ENCODE data around the gene CLDN14. TPM values are rescaled to one million over a fixed set of nuclear protein-coding genes. Genes with fewer than 3 reads are reported as not detected.

CLDN14 gene, protein sequence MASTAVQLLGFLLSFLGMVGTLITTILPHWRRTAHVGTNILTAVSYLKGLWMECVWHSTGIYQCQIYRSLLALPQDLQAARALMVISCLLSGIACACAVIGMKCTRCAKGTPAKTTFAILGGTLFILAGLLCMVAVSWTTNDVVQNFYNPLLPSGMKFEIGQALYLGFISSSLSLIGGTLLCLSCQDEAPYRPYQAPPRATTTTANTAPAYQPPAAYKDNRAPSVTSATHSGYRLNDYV
- not detected for total RNA-seq

DNA sequence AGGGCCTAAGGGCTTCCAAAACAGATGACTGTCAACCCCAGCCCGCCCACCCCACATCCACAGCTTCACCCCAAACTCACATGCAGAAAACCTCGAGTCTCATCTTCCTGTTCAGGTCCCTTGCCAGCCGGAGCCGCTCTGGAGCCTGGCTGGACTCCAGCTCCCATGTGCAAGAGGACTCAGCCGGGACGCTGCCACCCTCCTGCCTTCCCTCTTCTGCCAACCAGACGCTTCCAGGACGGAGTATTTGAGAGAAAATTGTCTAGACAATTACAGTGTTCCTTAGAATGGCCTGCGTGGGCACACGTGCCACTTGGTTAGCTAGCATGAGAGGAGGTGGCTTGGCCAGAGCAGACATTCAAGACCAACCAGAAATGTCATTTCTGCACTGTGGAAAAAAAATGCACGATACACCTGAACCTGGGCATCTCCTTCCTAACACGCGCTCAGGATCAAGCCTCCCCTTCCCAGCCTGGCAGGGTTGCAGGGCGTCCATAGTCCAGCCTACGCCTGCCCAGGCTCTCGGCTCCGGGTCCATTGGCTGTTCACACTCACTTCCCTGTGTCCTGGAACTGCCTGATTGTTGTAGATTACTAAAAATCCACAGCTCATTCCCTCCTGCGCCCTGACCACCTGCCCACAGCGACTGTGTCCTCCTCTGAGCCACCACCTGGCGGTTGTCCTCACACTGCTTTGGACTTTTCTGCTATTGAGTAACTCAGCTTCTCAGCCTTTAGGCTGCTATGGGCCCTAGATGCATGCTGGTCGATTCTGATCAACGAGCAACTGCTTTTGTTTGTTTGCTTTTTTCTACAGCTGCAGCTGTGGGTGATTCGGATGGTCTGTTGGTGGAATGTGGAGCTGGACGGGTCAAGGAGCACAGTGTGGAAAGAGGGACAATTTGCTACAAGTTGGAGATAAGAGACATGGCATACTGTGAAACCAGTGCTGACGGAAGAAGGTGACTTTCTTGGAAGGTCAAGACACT, at the start of gene CLDN14:
TSS of gene CLDN14 (minus strand) at position 708 of the 988 bp plus-strand sequence. CDS start 18,427 bp downstream, outside the sequence.
- no peak within 1 kb of the TSS for H3K4me3 Mint-ChIP-seq
- POLR2A ChIA-PET = no interaction called here
- H3K4me1 Mint-ChIP-seq = no peaks in the 10 kb centered on the region
- DNase-seq (no peak), ATAC-seq (ENCODE audit: low read depth) (no peak)
- H3K27ac Mint-ChIP-seq = no peak within 1 kb of the TSS
- H3K27me3 Mint-ChIP-seq = peaks cover 2% of the 10 kb centered on the region
- H3K9me3 Mint-ChIP-seq = no peaks in the 10 kb centered on the region
- H3K36me3 Mint-ChIP-seq = no peaks in the 10 kb centered on the region

DNA sequence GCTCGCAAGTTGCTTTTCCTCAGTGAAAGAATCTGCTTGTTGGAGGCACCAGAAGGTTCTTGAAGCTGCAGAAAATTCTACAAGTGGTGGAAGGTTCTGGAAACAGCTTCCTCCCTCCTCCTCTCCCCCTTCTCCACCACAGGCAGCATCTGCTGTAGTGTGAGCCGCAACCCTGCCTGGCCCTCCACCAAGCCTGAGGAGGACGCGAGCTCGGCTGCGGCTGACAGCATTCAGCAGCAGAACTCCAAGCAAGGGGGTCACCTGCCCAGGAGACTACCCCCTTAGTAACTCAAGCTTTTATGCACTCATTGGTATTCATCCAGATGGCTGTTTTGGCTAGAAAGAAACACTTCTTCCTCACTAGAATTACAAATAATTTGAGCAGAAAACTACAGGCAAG, 48.8 kb upstream of the CLDN14 start:
- ATAC-seq (ENCODE audit: low read depth) = no peak
- no peaks in the 10 kb centered on the region for H3K27me3 Mint-ChIP-seq
- DNase-seq = no peak
- no peaks in the 10 kb centered on the region for H3K9me3 Mint-ChIP-seq
- no peak overlapping the region for H3K4me3 Mint-ChIP-seq
- POLR2A ChIA-PET = no interaction called here
- H3K4me1 Mint-ChIP-seq = no peaks in the 10 kb centered on the region
- no peaks in the 10 kb centered on the region for H3K36me3 Mint-ChIP-seq
- H3K27ac Mint-ChIP-seq = no peak overlapping the region

DNA sequence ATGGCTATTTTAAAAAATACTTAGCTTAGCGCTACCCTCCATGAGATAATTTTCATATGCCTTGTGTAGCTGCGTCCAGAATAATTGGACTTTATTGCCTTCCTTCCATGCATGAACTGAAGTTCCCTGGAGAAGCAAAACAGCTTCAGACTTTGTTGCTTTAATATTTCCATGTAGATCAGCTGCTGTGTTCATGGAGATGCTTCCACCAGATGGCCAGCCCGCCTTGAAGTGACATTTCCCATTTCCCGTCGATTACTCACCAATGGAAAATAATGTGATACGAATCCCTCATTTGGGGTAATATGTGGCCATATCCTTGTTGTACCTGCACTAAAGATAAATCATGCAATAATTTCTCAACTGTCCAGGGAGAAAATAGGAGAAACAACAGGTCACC, 47.4 kb upstream of the CLDN14 start:
- POLR2A ChIA-PET = no interaction called here
- no peak for DNase-seq
- H3K4me3 Mint-ChIP-seq = no peak overlapping the region

DNA sequence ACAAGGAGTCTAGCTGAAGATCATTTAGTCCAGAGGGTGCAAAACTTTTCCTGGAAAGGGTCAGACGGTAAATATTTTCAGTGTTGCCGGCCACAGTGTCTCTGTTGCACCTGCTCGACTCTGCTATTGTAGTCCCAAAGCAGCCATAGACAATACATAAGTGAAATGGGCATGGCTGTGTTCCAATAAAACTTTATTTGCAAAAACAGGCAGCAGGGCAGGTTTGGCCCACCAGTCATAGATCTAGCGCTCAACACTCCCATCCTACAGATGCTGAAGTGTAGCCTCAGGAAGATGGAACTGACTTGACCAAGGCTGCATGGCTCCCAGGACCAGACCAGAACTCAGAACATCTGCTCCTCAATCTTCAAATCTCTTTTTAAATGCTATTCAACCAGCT, 46.2 kb upstream of the CLDN14 start:
- Mint-ChIP-seq H3K36me3 (no peaks in the 10 kb centered on the region), H3K4me1 (no peaks in the 10 kb centered on the region), H3K27me3 (no peaks in the 10 kb centered on the region), H3K27ac (no peak overlapping the region), H3K4me3 (no peak overlapping the region), H3K9me3 (no peaks in the 10 kb centered on the region)
- ATAC-seq (ENCODE audit: low read depth) = no peak
- no peak for DNase-seq
- POLR2A ChIA-PET = no interaction called here

More for the DNA sequence above, 47.4 kb upstream of the CLDN14 start:
- Mint-ChIP-seq H3K4me1 (no peaks in the 10 kb centered on the region), H3K27ac (no peak overlapping the region), H3K27me3 (no peaks in the 10 kb centered on the region), H3K9me3 (no peaks in the 10 kb centered on the region), H3K36me3 (no peaks in the 10 kb centered on the region)
- ATAC-seq (ENCODE audit: low read depth) = no peak

DNA sequence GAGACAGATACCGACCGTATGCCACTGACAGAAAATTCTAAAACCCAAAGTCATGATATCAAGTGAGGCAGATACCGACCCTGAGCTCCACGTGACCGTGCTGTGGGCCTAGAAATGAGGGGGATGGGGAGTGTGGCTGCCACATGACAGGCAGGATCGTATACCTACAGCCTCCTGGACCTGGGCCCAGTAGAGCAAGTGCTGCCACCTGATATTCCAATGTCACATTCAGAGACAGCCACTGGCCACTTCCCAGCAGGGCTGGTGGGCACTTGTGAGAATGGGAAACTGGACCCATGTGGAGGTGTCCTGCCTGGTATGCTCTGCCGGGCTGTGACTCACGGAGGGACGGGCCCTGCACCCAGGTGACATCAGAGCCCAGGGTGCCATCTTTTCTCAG, 44.6 kb upstream of the CLDN14 start:
- H3K27me3 Mint-ChIP-seq = peaks cover 3% of the 10 kb centered on the region
- peaks cover 2% of the 10 kb centered on the region for H3K9me3 Mint-ChIP-seq
- POLR2A ChIA-PET = no interaction called here
- no peak for DNase-seq
- ATAC-seq (ENCODE audit: low read depth) = no peak
- H3K4me1 Mint-ChIP-seq = no peaks in the 10 kb centered on the region
- no peak overlapping the region for H3K27ac Mint-ChIP-seq
- no peak overlapping the region for H3K4me3 Mint-ChIP-seq
- H3K36me3 Mint-ChIP-seq = no peaks in the 10 kb centered on the region

DNA sequence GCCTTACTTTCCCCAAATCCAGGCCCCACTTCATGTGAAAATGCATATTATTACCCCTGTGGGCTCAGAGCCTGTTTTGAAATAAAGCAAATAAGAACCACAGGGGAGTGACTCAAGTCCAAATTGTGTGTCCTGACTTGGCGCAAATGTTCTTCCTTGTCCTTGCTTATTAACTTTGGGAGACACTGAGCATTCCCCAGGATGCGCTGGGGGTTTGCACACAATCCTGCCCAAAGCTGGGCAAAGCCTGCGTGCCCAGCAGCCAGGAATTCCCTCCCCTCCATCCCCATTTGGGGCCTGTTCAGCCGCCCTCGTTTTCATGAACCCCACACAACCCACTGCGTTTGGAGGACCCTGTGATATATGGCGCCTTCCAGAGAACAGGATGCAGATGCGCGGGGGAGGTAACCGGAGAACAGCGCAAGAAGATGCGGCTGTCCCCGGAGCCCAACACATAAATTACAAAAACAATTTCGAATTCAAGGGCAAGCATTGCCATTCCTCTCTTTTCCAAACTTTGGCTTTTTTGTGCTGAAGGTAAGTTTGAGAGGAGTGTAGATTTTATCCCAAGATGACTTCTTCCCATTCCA, 42.4 kb upstream of the CLDN14 start:
- Mint-ChIP-seq H3K4me3 (no peak overlapping the region), H3K9me3 (peaks cover 2% of the 10 kb centered on the region), H3K27ac (no peak overlapping the region), H3K36me3 (no peaks in the 10 kb centered on the region), H3K27me3 (peaks cover 3% of the 10 kb centered on the region), H3K4me1 (no peaks in the 10 kb centered on the region)
- ATAC-seq (ENCODE audit: low read depth) (no peak), DNase-seq (no peak)
- POLR2A ChIA-PET = no interaction called here

DNA sequence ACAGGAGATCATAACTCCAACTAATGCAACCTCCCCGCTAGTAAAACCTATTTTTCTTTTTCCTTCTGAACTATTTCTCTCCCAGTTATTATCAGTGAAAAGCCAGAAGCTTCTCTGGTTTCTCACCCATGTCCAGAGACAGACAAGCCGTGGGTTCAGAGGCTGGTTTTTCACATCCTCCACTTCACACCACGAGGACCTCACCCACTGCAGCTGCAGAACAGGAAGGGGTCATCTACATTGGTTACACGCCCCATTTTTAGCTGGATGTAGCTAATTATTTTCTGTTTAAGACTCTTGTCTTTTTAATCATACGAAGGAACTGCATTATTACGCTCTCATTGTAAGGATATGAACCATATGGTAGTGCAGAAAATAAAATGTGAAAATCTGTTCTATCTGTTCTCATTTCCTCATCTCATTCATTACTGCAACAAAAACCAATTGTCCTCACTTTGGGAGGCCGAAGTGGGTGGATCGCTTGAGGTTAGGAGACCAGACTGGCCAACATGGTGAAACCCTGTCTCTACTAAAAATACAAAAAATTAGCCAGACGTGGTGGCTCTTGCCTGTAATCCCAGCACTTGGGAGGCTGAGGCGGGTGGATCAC, 39.1 kb upstream of the CLDN14 start:
- Mint-ChIP-seq H3K4me3 (no peak overlapping the region), H3K27ac (no peak overlapping the region), H3K9me3 (peaks cover 2% of the 10 kb centered on the region), H3K4me1 (no peaks in the 10 kb centered on the region), H3K27me3 (peaks cover 9% of the 10 kb centered on the region), H3K36me3 (no peaks in the 10 kb centered on the region)
- POLR2A ChIA-PET = no interaction called here
- DNase-seq = no peak
- no peak for ATAC-seq (ENCODE audit: low read depth)

DNA sequence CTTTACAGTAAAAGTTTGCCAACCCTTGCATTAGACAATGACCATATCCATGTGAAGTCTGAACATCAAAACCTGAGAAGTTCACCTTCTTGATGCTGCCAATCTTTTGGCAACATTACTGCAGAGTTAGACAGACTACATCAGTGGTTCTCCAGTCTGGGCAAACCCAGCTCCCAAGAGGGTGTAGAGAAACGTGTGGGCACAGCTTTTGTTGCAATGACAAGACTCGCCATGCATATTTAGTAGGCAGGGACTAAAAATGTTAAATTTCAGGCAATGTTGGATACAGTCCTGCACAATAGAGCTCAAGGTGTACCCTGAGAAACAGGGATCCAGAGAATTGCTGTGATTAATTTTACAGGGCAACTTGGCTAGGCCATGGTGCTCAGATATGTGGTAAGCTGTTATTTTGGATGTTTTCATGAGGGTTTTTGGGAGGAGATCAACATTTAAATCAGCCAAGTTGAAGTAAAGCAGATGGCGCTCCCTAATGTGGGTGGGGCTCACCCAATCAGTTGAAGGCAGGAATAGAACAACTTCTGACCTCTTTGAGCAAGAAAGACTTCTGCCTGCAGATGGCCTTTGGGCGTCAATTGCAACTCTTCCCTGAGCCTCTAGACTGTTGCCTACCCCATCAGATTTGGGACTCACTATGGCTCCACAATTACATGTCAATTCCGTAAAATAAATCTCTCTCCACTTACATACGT, 37.6 kb upstream of the CLDN14 start:
- Mint-ChIP-seq H3K4me3 (no peak overlapping the region), H3K27ac (no peak overlapping the region), H3K9me3 (peaks cover 2% of the 10 kb centered on the region), H3K36me3 (no peaks in the 10 kb centered on the region), H3K4me1 (no peaks in the 10 kb centered on the region), H3K27me3 (peaks cover 10% of the 10 kb centered on the region)
- POLR2A ChIA-PET = no interaction called here
- DNase-seq (no peak), ATAC-seq (ENCODE audit: low read depth) (no peak)

DNA sequence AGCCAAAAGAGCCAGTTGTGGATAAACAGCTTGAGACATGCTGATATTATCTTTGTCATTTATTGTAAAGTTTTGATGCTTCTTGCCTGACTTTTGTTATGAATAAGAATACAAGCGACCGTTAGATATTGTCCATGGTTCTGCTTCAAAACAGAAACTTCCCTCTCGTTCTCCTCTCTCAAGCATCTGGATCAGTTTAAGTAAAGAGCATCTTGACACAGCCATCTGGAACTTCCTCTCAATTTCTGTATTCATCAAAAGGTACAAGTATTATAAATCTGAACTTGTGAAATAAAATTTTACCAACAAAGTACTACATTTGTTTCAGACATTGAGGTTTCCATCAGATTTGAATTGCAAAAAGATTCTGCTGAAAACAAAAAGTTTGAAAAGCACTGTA, 36.4 kb upstream of the CLDN14 start:
- no peak overlapping the region for H3K27ac Mint-ChIP-seq
- peaks cover 12% of the 10 kb centered on the region for H3K27me3 Mint-ChIP-seq
- H3K4me1 Mint-ChIP-seq = peaks cover 2% of the 10 kb centered on the region
- no peaks in the 10 kb centered on the region for H3K36me3 Mint-ChIP-seq
- H3K9me3 Mint-ChIP-seq = peaks cover 2% of the 10 kb centered on the region
- POLR2A ChIA-PET = no interaction called here
- ATAC-seq (ENCODE audit: low read depth) (no peak), DNase-seq (no peak)
- no peak overlapping the region for H3K4me3 Mint-ChIP-seq

DNA sequence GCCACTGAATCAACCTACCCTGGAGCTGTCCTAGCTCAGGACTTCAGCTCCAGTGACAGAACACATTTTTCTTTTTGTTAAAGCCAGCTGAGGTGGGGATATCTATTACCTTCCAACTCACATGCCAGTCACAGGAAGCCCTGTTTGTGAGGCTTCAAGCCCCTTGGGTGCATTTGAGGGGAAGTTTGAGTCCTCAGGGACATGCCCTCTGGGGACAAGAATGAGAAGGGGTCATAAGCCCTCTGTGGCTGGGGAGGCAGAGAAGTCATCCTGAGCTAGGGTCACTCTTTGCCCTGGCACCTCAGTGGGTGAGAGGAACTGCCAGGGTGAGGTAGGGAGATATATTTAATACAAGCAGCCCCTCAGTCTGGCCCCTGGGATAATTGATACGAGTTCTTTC, 33.5 kb upstream of the CLDN14 start:
- POLR2A ChIA-PET = no interaction called here
- H3K27me3 Mint-ChIP-seq = peaks cover 12% of the 10 kb centered on the region
- ATAC-seq (ENCODE audit: low read depth) = no peak
- peaks cover 2% of the 10 kb centered on the region for H3K4me1 Mint-ChIP-seq
- no peaks in the 10 kb centered on the region for H3K36me3 Mint-ChIP-seq
- H3K9me3 Mint-ChIP-seq = no peaks in the 10 kb centered on the region
- no peak for DNase-seq
- H3K4me3 Mint-ChIP-seq = no peak overlapping the region
- H3K27ac Mint-ChIP-seq = no peak overlapping the region

DNA sequence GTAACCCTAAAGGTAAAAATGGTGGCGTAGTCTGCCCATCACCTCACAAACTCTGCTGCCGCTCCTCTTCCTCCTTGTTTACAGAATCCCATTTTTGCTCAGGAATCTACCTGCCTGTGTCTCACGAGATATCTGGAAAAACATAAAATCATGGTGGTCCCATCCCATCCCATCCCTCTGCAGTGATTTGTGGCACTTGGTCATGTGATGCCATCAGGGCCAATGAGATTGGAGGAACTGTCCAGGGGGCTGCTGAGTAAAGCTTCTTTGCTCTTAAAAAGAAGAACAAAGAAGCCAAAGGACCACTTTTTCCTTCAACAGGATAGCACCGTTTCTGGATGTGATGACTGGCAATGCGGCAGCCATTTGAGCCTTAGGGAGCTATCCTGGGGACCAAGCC, 33.0 kb upstream of the CLDN14 start:
- Mint-ChIP-seq H3K4me3 (no peak overlapping the region), H3K9me3 (no peaks in the 10 kb centered on the region), H3K27me3 (peaks cover 12% of the 10 kb centered on the region), H3K27ac (no peak overlapping the region), H3K4me1 (peaks cover 2% of the 10 kb centered on the region), H3K36me3 (no peaks in the 10 kb centered on the region)
- POLR2A ChIA-PET = no interaction called here
- ATAC-seq (ENCODE audit: low read depth) = no peak
- DNase-seq = no peak

DNA sequence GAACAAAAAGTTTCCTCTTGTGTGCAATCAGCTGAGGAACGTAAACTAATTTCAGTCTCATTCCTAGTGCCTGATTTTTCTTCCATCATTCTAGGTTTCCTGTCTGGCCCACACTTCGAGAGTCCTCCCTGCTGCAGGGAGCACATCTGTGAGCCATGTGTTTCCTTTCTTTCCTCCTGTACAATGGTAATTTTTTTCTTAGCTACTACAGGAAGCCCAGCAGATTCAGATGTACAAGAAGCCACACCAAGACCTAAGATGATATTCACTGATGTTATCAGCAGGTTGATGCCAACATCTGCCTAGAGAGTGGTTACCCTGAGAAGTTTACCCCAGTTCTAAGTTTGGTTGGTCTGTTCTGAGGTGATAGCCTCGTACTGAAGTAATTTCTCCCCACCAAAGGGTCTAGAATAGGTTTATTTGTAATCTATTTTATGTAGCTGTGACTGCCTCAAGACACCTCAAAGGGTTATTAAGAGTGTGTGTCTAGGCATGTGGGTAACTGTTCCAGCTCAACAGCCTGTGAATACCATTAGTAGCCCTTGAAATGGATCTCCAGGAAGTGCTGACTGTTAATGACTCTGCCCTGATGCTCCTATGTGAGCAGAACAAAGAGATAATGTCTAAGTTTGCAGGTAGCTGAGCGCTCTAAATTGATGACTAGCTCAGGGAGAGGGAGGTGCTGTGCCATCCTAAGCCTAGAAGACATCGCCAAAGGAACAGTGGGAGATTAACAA, 31.7 kb upstream of the CLDN14 start:
- DNase-seq = no peak
- H3K27ac Mint-ChIP-seq = peak overlapping the region; percentile 6
- no peak overlapping the region for H3K4me3 Mint-ChIP-seq
- ATAC-seq (ENCODE audit: low read depth) = no peak
- peaks cover 12% of the 10 kb centered on the region for H3K27me3 Mint-ChIP-seq
- peaks cover 2% of the 10 kb centered on the region for H3K4me1 Mint-ChIP-seq
- H3K9me3 Mint-ChIP-seq = no peaks in the 10 kb centered on the region
- POLR2A ChIA-PET = no interaction called here
- no peaks in the 10 kb centered on the region for H3K36me3 Mint-ChIP-seq

Measured in activated naive CD8-positive, alpha-beta T cell treated with anti-CD3 and anti-CD28 coated beads, Interleukin-2, amount 10 ng/mL, durations not matched to agents 7 days and 5 days (primary cell).